Left ventricle myocardium superior (tissue), 1 donor: ENCODE measurements around the gene GINS2. TPM values are rescaled to one million over a fixed set of nuclear protein-coding genes. Genes with fewer than 3 reads are reported as not detected.

ENCODE experiments used
- ATAC-seq: fragments of 200-7000 bp; cut with Tn5 transposase; one replicate; pipeline ENCODE4 v1.9.1; 2020; ENCODE audit warnings: mild to moderate bottlenecking, moderate library complexity
- DNase-seq: peaks from one replicate; pipeline ENCODE4 v3.0.0-alpha.2; 2020
- intact Hi-C: fragments of 100-400 bp; cut with micrococcal nuclease; formaldehyde crosslinking; loops from one replicate; pipeline ENCODE4 v1.11.0; 2022
- total RNA-seq: library from RNA; stranded (reverse); fragmentation: NEBNext Ultra II Directional; extraction: Animal tissue kit (Norgen Biotek cat#: 25700); gene quantifications from one replicate; pipeline ENCODE4 v1.2.1, GENCODE V29; 2021
- donor health status: DM: no; HTN: yes; CAD: no; lungs with severe emphysema.

The GINS2 gene
- total RNA-seq, 1 donor from 2014 or later = 0.42 TPM

DNA sequence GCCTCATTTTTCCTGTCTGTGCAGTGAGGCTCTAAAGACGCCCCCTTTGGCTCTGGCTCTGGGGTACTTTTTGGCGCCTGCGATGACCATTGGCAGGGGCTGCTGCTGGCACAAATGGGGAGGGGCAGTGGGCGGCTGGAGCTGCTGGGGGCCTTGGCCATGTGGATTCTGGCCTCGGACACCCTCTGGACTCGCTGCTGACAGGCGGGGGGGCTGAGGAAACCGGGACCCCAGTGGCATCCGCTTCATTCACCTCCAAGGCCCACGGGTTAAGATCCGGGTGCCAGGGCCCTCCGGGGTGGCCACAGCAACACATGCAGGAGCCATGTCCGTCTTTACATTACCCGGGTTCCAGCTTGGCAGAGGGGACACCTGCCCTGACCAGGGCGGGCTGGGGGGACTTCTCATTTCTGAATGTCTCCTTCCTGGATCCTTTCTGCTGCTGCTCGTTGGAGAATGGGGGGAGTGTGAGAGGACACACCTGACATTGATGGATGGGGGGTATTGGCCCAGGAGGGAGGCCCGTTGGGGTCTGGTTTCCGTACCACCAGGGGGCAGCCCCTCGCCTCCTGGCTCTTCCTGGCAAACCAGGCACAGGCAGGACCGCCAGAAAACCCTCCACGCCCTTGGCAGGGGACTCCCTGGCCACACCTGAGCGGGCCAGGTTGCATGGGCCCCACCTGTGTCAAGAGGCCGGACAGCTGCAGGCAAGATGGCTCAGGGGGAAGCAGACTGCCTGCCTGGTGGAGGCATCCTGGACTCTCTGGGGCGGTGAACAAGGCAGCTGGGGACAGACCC, 53.8 kb downstream of the GINS2 start:
- intact Hi-C loops = no loop called here
- ATAC-seq (no peak), DNase-seq (no peak)

DNA sequence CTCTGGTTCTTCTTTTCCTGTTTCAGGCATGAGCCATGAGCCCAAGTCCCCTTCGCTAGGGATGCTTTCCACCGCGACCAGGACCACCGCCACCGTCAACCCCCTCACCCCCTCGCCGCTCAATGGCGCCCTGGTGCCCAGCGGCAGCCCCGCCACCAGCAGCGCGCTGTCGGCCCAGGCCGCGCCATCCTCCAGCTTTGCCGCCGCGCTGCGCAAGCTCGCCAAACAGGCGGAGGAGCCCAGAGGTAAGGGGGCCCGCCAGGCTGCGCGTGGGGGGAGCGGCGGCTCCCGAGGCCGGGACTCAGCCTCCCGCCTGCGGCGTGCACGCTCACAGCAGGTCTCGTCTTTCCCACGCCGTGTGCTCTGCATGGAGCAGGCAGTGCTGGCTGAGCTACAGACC, 54.9 kb downstream of the GINS2 start:
- ATAC-seq (no peak), DNase-seq (no peak)
- intact Hi-C loops = no loop called here

- DNase-seq (no peak), ATAC-seq (no peak)
- intact Hi-C loops = no loop called here
Observed at GRCh38 chr16:85633438-85633743, 55.4 kb downstream of the GINS2 start.

GRCh38 chr16:85632709-85633437, 55.9 kb downstream of the GINS2 start:
- no peak for DNase-seq
- intact Hi-C loops = no loop called here
- ATAC-seq = no peak

- ATAC-seq (no peak), DNase-seq (no peak)
- intact Hi-C loops = no loop called here
Observed at GRCh38 chr16:85631802-85632393, 56.9 kb downstream of the GINS2 start.

GRCh38 chr16:85631230-85631629, 57.5 kb downstream of the GINS2 start:
- DNase-seq = no peak
- no peak for ATAC-seq
- intact Hi-C loops = no loop called here

GRCh38 chr16:85629853-85630252, 58.9 kb downstream of the GINS2 start:
- ATAC-seq = no peak
- intact Hi-C loops = no loop called here
- DNase-seq = no peak

DNA sequence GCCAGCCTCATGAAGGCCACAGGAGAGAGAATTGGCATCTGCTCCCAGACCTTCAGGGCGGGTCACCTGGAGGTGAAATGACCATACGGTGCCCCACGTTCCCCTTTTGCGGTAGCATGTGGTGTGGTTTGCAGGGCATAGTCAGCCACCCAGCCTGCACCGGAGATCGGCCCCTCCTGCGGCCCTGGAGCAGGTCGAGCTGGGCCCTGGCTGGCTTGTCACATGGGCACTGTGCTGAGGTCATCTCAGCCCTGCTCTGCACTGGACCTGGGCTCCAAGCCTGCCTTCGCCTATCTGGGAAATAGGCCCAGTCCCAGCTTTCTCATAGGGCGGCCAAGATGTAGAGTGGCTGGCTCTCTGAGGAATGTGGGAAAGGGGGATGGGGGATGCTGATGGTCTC, 59.4 kb downstream of the GINS2 start:
- DNase-seq = peak; percentile 74

GRCh38 chr16:85628645-85629044, 60.1 kb downstream of the GINS2 start:
- ATAC-seq = no peak
- intact Hi-C loops = no loop called here

More for the DNA sequence above, 59.4 kb downstream of the GINS2 start:
- intact Hi-C loops = no loop called here
- peak; percentile 72 for ATAC-seq

GRCh38 chr16:85628265-85628556, 60.5 kb downstream of the GINS2 start:
- DNase-seq = no peak
- intact Hi-C loops = no loop called here
- peak; percentile 1 for ATAC-seq

More at GRCh38 chr16:85628645-85629044, 60.1 kb downstream of the GINS2 start:
- DNase-seq = no peak

DNA sequence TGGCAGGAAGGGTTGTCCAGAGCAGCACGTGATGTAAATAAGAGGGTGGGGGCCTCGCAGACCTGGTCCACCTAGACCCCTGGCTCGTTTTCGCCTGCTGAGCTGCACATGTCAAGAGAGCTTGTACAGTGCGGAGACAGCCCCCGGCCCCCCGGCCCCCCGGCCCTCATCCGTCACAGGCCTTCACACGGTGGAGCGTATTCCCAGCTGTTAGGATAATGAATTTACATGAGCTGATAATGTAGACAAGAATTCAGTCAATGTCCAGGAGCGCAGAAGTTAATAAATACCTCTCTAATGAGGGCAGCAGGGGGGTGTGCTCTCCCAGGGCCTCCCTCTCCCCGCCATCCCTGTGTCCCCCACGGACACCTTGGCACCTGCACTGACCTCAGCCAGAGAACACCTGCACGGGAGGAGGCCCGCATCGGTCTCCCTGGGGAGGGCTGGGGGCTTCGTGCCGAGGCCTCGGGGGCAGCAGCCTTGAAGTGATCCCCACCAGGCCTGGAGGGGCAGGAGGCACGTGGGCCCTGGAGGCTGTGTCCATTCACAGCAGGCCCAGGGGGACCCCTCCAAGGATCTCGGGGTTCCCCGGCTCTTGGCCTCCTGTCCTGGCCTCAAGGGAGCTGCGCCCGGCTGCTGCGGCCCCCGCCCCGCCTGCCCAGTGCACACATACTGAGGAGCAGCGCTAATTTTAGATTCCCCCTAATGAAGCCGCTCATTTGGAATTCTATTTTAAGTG, 61.1 kb downstream of the GINS2 start:
- peak; percentile 81 for DNase-seq
- peak; percentile 80 for ATAC-seq
- intact Hi-C loops = no loop called here

- ATAC-seq (no peak), DNase-seq (no peak)
- intact Hi-C loops = no loop called here
Observed at GRCh38 chr16:85627089-85627488, 61.7 kb downstream of the GINS2 start.

Other genes starting within 250 kb of the GINS2 start
- gene GSE1, start 75.6 kb downstream of the GINS2 start, total RNA-seq = 40.4 TPM
- 1.7 TPM for gene C16orf74, start 62.1 kb upstream of the GINS2 start, total RNA-seq
- gene EMC8, start 110.6 kb upstream of the GINS2 start, total RNA-seq = 25.4 TPM
- gene COX4I1, start 110.7 kb upstream of the GINS2 start, total RNA-seq = 2,116 TPM
- gene IRF8, start 210.2 kb upstream of the GINS2 start, total RNA-seq = 3.5 TPM